ENCODE results near the gene UNC45B. TPM values are rescaled to one million over a fixed set of nuclear protein-coding genes. Genes with fewer than 3 reads are reported as not detected.

UNC45B gene
- total RNA-seq, 1 experiment from 2014 or later: 0.07 TPM

GRCh38 chr17:35235917-35236316 lies 88.3 kb downstream of the UNC45B start:
- Mint-ChIP-seq H3K4me1 (no peaks in the 10 kb centered on the region), H3K27ac (no peak overlapping the region), H3K36me3 (no peaks in the 10 kb centered on the region), H3K27me3 (ENCODE audit: low read depth) (peaks cover 29% of the 10 kb centered on the region), H3K4me3 (no peak overlapping the region), H3K9me3 (no peaks in the 10 kb centered on the region)
- ATAC-seq (no peak), DNase-seq (ENCODE audit: low spot score) (no peak)
- ChIA-PET CTCF (no interaction called here), POLR2A (no interaction called here)
- no peak for TF ChIP-seq FOXK1 (CRISPR knock-in tag; IDR thresholded peaks at IDR 0.05)
- no peak for TF ChIP-seq GRHL2 (CRISPR knock-in tag; IDR thresholded peaks at IDR 0.05; ENCODE audit: insufficient replicate concordance, severe bottlenecking)
- no peak for TF ChIP-seq JUN (CRISPR knock-in tag; IDR thresholded peaks at IDR 0.05)
- TF ChIP-seq ATF6 (CRISPR knock-in tag; IDR thresholded peaks at IDR 0.05): no peak
- no peak for TF ChIP-seq ZNF396 (CRISPR knock-in tag; IDR thresholded peaks at IDR 0.05; ENCODE audit: borderline replicate concordance)
- no peak for TF ChIP-seq ESRRA (CRISPR knock-in tag; IDR thresholded peaks at IDR 0.05; ENCODE audit: borderline replicate concordance)
- no peak for TF ChIP-seq CTCF (IDR thresholded peaks at IDR 0.05)
- no peak for TF ChIP-seq JAZF1 (CRISPR knock-in tag; IDR thresholded peaks at IDR 0.05)
- TF ChIP-seq USF2 (CRISPR knock-in tag; IDR thresholded peaks at IDR 0.05): no peak

- DNase-seq (ENCODE audit: low spot score): no peak
- Mint-ChIP-seq H3K4me1 (peaks cover 5% of the 10 kb centered on the region; the same call in 1 of the 2 replicates), H3K27me3 (ENCODE audit: low read depth) (peaks cover 29% of the 10 kb centered on the region), H3K4me3 (no peak overlapping the region), H3K27ac (no peak overlapping the region), H3K9me3 (no peaks in the 10 kb centered on the region), H3K36me3 (no peaks in the 10 kb centered on the region)
- CTCF ChIA-PET: no interaction called here
- no peak for ATAC-seq
- POLR2A ChIA-PET: no interaction called here
- TF ChIP-seq NFE2L1 (CRISPR knock-in tag; IDR thresholded peaks at IDR 0.05): no peak
- no peak for TF ChIP-seq ELF4 (CRISPR knock-in tag; IDR thresholded peaks at IDR 0.05; ENCODE audit: low read depth)
- TF ChIP-seq NR2C2 (CRISPR knock-in tag; IDR thresholded peaks at IDR 0.05): no peak
- TF ChIP-seq FOXP1 (CRISPR knock-in tag; IDR thresholded peaks at IDR 0.05; ENCODE audit: borderline replicate concordance): no peak
- TF ChIP-seq, protein P1, sequence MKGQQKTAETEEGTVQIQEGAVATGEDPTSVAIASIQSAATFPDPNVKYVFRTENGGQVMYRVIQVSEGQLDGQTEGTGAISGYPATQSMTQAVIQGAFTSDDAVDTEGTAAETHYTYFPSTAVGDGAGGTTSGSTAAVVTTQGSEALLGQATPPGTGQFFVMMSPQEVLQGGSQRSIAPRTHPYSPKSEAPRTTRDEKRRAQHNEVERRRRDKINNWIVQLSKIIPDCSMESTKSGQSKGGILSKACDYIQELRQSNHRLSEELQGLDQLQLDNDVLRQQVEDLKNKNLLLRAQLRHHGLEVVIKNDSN (CRISPR knock-in tag; IDR thresholded peaks at IDR 0.05): no peak
- no peak for TF ChIP-seq TEAD4 (CRISPR knock-in tag; IDR thresholded peaks at IDR 0.05)
- TF ChIP-seq MYBL2 (CRISPR knock-in tag; IDR thresholded peaks at IDR 0.05): no peak
- TF ChIP-seq ZNF396 (CRISPR knock-in tag; IDR thresholded peaks at IDR 0.05; ENCODE audit: borderline replicate concordance): no peak
Observed at GRCh38 chr17:35236821-35237220, 89.2 kb downstream of the UNC45B start.

DNA sequence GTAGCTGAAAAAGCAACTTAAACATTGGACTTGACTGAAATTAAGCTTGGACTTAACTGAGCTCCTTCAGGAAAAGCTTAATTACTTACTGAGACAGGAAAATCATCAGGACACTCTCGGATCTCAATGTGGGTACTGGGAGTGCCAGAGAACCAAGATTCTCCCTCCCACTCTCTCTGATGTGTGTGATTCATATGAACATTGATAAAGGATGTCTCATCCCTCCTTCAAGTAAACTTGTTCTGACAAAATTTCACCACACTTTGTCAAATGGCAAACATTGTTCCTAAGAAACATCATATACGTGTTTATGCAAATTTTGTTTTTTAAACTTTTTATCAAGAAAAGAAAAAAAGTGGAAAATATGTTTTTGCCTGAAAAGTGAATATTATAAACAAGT lies 91.2 kb downstream of the UNC45B start:
- DNase-seq (ENCODE audit: low spot score) (no peak), ATAC-seq (no peak)
- Mint-ChIP-seq H3K27ac (no peak overlapping the region), H3K9me3 (no peaks in the 10 kb centered on the region), H3K27me3 (ENCODE audit: low read depth) (peaks cover 27% of the 10 kb centered on the region), H3K4me1 (peaks cover 9% of the 10 kb centered on the region), H3K4me3 (no peak overlapping the region), H3K36me3 (no peaks in the 10 kb centered on the region)
- ChIA-PET CTCF (no interaction called here), POLR2A (no interaction called here)
- no peak for TF ChIP-seq JAZF1 (CRISPR knock-in tag; IDR thresholded peaks at IDR 0.05)
- no peak for TF ChIP-seq JUN (CRISPR knock-in tag; IDR thresholded peaks at IDR 0.05)
- no peak for TF ChIP-seq ZNF317 (CRISPR knock-in tag; IDR thresholded peaks at IDR 0.05; ENCODE audit: borderline replicate concordance, low read depth)
- TF ChIP-seq KAT7 (CRISPR knock-in tag; IDR thresholded peaks at IDR 0.05; ENCODE audit: borderline replicate concordance): no peak
- no peak for TF ChIP-seq NFYB (CRISPR knock-in tag; conservative IDR thresholded peaks at IDR 0.05; ENCODE audit: low read depth)
- TF ChIP-seq ZBTB43 (CRISPR knock-in tag; IDR thresholded peaks at IDR 0.05): no peak
- no peak for TF ChIP-seq ESRRA (CRISPR knock-in tag; IDR thresholded peaks at IDR 0.05; ENCODE audit: borderline replicate concordance)
- TF ChIP-seq, protein P2, sequence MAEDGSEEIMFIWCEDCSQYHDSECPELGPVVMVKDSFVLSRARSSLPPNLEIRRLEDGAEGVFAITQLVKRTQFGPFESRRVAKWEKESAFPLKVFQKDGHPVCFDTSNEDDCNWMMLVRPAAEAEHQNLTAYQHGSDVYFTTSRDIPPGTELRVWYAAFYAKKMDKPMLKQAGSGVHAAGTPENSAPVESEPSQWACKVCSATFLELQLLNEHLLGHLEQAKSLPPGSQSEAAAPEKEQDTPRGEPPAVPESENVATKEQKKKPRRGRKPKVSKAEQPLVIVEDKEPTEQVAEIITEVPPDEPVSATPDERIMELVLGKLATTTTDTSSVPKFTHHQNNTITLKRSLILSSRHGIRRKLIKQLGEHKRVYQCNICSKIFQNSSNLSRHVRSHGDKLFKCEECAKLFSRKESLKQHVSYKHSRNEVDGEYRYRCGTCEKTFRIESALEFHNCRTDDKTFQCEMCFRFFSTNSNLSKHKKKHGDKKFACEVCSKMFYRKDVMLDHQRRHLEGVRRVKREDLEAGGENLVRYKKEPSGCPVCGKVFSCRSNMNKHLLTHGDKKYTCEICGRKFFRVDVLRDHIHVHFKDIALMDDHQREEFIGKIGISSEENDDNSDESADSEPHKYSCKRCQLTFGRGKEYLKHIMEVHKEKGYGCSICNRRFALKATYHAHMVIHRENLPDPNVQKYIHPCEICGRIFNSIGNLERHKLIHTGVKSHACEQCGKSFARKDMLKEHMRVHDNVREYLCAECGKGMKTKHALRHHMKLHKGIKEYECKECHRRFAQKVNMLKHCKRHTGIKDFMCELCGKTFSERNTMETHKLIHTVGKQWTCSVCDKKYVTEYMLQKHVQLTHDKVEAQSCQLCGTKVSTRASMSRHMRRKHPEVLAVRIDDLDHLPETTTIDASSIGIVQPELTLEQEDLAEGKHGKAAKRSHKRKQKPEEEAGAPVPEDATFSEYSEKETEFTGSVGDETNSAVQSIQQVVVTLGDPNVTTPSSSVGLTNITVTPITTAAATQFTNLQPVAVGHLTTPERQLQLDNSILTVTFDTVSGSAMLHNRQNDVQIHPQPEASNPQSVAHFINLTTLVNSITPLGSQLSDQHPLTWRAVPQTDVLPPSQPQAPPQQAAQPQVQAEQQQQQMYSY (CRISPR knock-in tag; IDR thresholded peaks at IDR 0.05): no peak
